ENCODE data around the gene DHX57.
"Not testable (repeated sequence)": the region's sequence is repeated elsewhere in the genome, so short reads cannot be mapped to it uniquely, and the experiment has no call there.

The DHX57 gene

GRCh38 chr2:38871432-38871831 is 4.3 kb downstream of the DHX57 start:
- Histone ChIP-seq H3K27ac (no peak overlapping the region), H3K4me3 (no peak overlapping the region)

- Histone ChIP-seq H3K27ac (no peak overlapping the region), H3K4me3 (no peak overlapping the region)
Measured at GRCh38 chr2:38866773-38867443, 8.8 kb downstream of the DHX57 start.

GRCh38 chr2:38863061-38863695 is 12.6 kb downstream of the DHX57 start:
- no peak overlapping the region for H3K4me3 ChIP-seq
- no peak overlapping the region for H3K27ac ChIP-seq

GRCh38 chr2:38862476-38862875 is 13.3 kb downstream of the DHX57 start:
- Histone ChIP-seq H3K27ac (no peak overlapping the region), H3K4me3 (no peak overlapping the region)

GRCh38 chr2:38856165-38856564 is 19.6 kb downstream of the DHX57 start:
- Histone ChIP-seq H3K4me3 (no peak overlapping the region), H3K27ac (no peak overlapping the region)

- H3K4me3 ChIP-seq = no peak overlapping the region
- no peak overlapping the region for H3K27ac ChIP-seq
Measured at GRCh38 chr2:38850045-38850444, 25.7 kb downstream of the DHX57 start.

GRCh38 chr2:38836791-38837190 is 38.9 kb downstream of the DHX57 start:
- Histone ChIP-seq H3K4me3 (no peak overlapping the region), H3K27ac (no peak overlapping the region)

- H3K4me3 ChIP-seq = no peak overlapping the region
- H3K27ac ChIP-seq = no peak overlapping the region
Measured at GRCh38 chr2:38835990-38836389, 39.7 kb downstream of the DHX57 start.

- Histone ChIP-seq H3K27ac (peak overlapping the region in 1 of 21 experiments; percentile 0), H3K4me3 (no peak overlapping the region)
Measured at GRCh38 chr2:38835015-38835601, 40.6 kb downstream of the DHX57 start.

- Histone ChIP-seq H3K27ac (peak overlapping the region in 3 of 21 experiments; percentile 11 to 70 (median 14)), H3K4me3 (no peak overlapping the region)
Measured at GRCh38 chr2:38830526-38831159, 45.1 kb downstream of the DHX57 start.

GRCh38 chr2:38829971-38830370 is 45.8 kb downstream of the DHX57 start:
- Histone ChIP-seq H3K27ac (peak overlapping the region in 3 of 21 experiments; percentile 11 to 70 (median 14)), H3K4me3 (no peak overlapping the region)

GRCh38 chr2:38828460-38828859 is 47.3 kb downstream of the DHX57 start:
- H3K27ac ChIP-seq = peak overlapping the region in 1 of 21 experiments; percentile 21
- no peak overlapping the region for H3K4me3 ChIP-seq

GRCh38 chr2:38827539-38828145 is 48.1 kb downstream of the DHX57 start:
- H3K4me3 ChIP-seq = not testable (repeated sequence)

GRCh38 chr2:38825956-38826355 is 49.8 kb downstream of the DHX57 start:
- no peak overlapping the region for H3K27ac ChIP-seq
- H3K4me3 ChIP-seq = no peak overlapping the region

More at GRCh38 chr2:38827539-38828145, 48.1 kb downstream of the DHX57 start:
- H3K27ac ChIP-seq = peak overlapping the region in 3 of 21 experiments; percentile 12 to 21 (median 20)

- Histone ChIP-seq H3K4me3 (no peak overlapping the region), H3K27ac (no peak overlapping the region)
Measured at GRCh38 chr2:38824906-38825305, 50.8 kb downstream of the DHX57 start.

GRCh38 chr2:38823386-38823785 is 52.3 kb downstream of the DHX57 start:
- H3K27ac ChIP-seq = no peak overlapping the region
- H3K4me3 ChIP-seq = no peak overlapping the region

- Histone ChIP-seq H3K27ac (no peak overlapping the region), H3K4me3 (no peak overlapping the region)
Measured at GRCh38 chr2:38818565-38818964, 57.2 kb downstream of the DHX57 start.

GRCh38 chr2:38815936-38816335 is 59.8 kb downstream of the DHX57 start:
- peak overlapping the region in 1 of 21 experiments; percentile 19 for H3K27ac ChIP-seq
- H3K4me3 ChIP-seq = no peak overlapping the region

GRCh38 chr2:38810488-38810887 is 65.2 kb downstream of the DHX57 start:
- no peak overlapping the region for H3K4me3 ChIP-seq
- H3K27ac ChIP-seq = no peak overlapping the region

- Histone ChIP-seq H3K4me3 (no peak overlapping the region), H3K27ac (no peak overlapping the region)
Measured at GRCh38 chr2:38808677-38809076, 67.1 kb downstream of the DHX57 start.

All from skin epidermis (tissue), 12 donors.